HG03378 (cell line): Measurements from ENCODE around the gene CD320.

ENCODE experiments used
- ATAC-seq: cut with Tn5 transposase; IDR thresholded peaks from one replicate; pipeline ENCODE4 v1.9.1; 2021; ENCODE audit warnings: mild to moderate bottlenecking, moderate library complexity; ENCODE audit not compliant: unreplicated experiment

CD320 gene

DNA sequence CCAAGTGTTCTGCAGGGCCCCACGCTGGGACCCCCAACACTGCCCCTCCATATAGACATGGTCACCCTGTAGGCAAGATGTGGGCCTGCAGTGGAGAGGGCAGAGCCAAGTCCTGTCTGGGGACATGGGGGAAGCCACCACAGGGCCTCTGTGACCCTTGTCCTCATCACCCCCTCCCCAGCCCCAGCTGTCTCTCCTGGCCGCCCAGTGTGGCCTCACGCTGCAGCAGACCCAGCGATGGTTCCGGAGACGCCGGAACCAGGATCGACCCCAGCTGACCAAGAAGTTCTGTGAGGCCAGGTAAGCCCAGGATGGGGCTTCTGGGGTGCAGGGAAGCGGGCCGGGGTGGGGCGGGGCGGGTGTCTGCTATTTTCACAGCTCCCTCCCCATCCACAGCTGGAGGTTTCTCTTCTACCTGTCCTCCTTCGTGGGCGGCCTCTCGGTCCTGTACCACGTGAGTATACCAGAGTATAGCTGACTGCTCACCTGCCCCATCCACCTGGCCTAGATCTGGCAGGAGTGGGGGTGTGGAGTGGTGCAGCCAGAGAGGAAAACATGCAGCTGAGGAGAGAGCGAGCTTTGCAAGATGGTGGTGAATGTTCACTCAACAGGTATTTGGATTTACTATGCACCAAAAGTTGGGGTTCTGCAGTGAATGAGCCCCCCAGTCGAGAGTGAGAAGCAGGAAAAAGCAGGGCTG, 52.6 kb downstream of the CD320 start:
- ATAC-seq: no peak

GRCh38 chr19:8254286-8255001, 53.7 kb downstream of the CD320 start:
- no peak for ATAC-seq

- no peak for ATAC-seq
Observed at GRCh38 chr19:8253678-8254077, 54.5 kb downstream of the CD320 start.

- no peak for ATAC-seq
Observed at GRCh38 chr19:8252922-8253589, 55.1 kb downstream of the CD320 start.
